ENCODE measurements around the gene PDZRN4.

PDZRN4 gene

GRCh38 chr12:41439801-41440200, 251.7 kb downstream of the PDZRN4 start:
- TF ChIP-seq, protein P1, sequence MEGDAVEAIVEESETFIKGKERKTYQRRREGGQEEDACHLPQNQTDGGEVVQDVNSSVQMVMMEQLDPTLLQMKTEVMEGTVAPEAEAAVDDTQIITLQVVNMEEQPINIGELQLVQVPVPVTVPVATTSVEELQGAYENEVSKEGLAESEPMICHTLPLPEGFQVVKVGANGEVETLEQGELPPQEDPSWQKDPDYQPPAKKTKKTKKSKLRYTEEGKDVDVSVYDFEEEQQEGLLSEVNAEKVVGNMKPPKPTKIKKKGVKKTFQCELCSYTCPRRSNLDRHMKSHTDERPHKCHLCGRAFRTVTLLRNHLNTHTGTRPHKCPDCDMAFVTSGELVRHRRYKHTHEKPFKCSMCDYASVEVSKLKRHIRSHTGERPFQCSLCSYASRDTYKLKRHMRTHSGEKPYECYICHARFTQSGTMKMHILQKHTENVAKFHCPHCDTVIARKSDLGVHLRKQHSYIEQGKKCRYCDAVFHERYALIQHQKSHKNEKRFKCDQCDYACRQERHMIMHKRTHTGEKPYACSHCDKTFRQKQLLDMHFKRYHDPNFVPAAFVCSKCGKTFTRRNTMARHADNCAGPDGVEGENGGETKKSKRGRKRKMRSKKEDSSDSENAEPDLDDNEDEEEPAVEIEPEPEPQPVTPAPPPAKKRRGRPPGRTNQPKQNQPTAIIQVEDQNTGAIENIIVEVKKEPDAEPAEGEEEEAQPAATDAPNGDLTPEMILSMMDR (IDR thresholded peaks at IDR 0.05; ENCODE audit: insufficient read depth, low read depth, low read length, missing control alignments): no peak
- no peak overlapping the region for H3K4me3 ChIP-seq (ENCODE audit: low read length)
- no peak for DNase-seq (ENCODE audit: low read depth)

DNA sequence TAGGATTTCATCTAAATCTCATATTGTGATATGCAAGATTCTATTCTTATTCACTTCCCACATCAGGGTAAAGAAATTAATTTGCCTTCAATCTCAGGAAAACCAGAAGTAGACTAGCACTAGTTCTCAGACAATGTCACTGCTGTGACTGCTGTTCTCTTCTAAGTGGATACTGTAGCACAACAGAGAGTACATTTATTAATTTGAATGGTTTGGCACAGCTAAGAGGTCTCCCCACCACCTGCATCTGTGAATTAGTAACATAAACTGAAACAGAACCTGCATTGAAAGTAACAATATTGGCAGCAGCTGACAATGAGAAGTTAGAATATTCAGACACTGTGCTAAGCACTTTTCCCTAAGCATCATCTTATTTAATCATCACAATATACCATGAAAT, 253.1 kb downstream of the PDZRN4 start:
- no peak for DNase-seq (ENCODE audit: low read depth)
- TF ChIP-seq, protein P1 (IDR thresholded peaks at IDR 0.05; ENCODE audit: insufficient read depth, low read depth, low read length, missing control alignments): no peak

DNA sequence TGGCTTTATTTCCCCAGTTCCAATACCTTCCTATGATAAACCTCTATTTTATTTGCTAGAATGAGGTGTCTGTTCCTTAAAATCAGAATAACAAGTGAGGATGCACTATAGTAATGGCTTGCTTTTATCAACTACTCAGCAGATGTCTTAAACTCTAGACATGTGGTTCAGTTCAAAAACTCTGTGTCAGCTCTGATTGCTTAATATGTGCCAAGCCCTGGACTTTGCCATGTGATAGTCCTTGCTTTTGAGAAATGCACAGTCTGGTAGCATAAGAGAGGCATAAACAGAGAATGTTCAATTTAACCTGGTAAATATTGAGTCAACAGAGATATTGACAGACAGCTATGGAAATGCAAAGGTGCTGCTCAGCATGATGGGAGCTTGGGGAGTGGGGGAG, 254.8 kb downstream of the PDZRN4 start:
- TF ChIP-seq, protein P1 (IDR thresholded peaks at IDR 0.05; ENCODE audit: insufficient read depth, low read depth, low read length, missing control alignments): no peak
- no peak overlapping the region for H3K4me3 ChIP-seq (ENCODE audit: low read length)
- DNase-seq (ENCODE audit: low read depth): no peak

More for the DNA sequence above, 253.1 kb downstream of the PDZRN4 start:
- H3K4me3 ChIP-seq (ENCODE audit: low read length): no peak overlapping the region

GRCh38 chr12:41443690-41444089, 255.6 kb downstream of the PDZRN4 start:
- no peak overlapping the region for H3K4me3 ChIP-seq (ENCODE audit: low read length)
- no peak for DNase-seq (ENCODE audit: low read depth)
- TF ChIP-seq, protein P1 (IDR thresholded peaks at IDR 0.05; ENCODE audit: insufficient read depth, low read depth, low read length, missing control alignments): no peak

DNA sequence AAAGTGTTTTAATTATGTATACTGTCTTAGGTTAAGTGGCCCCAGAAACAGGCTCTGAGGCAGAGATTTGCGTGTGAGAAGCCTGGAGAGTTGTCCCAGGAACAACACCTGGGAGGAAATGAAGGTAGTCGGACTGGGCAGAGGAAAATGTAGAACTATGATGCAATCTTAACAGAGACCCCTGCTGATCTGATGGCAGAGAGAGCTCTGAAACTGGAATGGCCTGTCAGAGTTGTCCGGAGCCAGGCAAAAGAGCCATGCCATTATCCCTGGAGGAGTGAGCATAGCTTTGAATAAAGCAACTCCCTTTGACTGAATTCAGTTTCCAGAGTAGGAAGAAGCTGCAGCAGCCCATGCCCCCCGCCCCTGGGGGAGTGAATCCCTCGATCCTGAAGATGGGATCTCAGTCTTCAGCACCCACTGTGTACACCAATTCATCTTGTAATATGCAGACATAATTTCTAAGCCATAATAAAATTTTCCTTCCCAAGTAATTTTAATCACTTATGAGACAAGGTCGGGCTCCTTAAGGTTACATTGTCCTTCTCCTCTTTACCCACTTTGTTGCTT, 264.8 kb downstream of the PDZRN4 start:
- no peak for DNase-seq (ENCODE audit: low read depth)
- no peak overlapping the region for H3K4me3 ChIP-seq (ENCODE audit: low read length)
- TF ChIP-seq, protein P1 (IDR thresholded peaks at IDR 0.05; ENCODE audit: insufficient read depth, low read depth, low read length, missing control alignments): no peak

- no peak overlapping the region for H3K4me3 ChIP-seq (ENCODE audit: low read length)
- TF ChIP-seq, protein P1 (IDR thresholded peaks at IDR 0.05; ENCODE audit: insufficient read depth, low read depth, low read length, missing control alignments): no peak
- DNase-seq (ENCODE audit: low read depth): no peak
Measured at GRCh38 chr12:41453409-41453808, 265.3 kb downstream of the PDZRN4 start.

Data from epithelial cell of esophagus (primary cell).